Measurements from ENCODE around the gene CA11. TPM values are rescaled to one million over a fixed set of nuclear protein-coding genes. Genes with fewer than 3 reads are reported as not detected.

Gene CA11
- total and polyA plus RNA-seq, 2 of the 8 experiments (the other 6 are each of a cell fraction or from before 2014, with no cell fraction given): 51.7 to 71.4 TPM

DNA sequence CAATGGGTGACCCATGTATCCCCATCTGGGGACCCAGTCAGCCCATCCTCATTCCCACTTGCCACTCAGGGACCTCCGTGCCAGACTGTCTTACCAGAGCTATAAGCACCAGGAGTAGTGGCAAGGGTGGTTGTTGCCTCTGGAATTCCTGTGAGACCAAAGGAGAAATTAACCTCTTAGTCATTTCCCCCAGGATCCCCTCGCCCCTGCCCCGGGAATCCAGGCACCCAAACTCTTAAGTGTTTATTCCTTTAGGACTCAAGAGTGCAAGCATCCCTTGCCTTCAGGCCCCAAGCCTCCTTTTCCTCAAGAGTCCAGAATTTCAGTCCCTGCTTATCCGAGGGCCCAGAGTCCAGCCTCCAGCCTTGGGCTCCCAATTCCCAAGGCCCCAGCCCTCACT lies 17.7 kb upstream of the CA11 start:
- Histone ChIP-seq H3K4me1 (replicated peaks in 1 of 4; ENCODE audit: control insufficient read depth in 3 of 4, insufficient read depth in 4 of 4, low read length in 3 of 4) (0 out of 7 replicates have a peak, but pooled peaks cover 0 to 3% (median 0%) of the 10 kb centered on the region in 4 experiments), H4K20me1 (replicated peaks in 1 of 2; ENCODE audit: control insufficient read depth in 1 of 2, insufficient read depth in 2 of 2, low read length in 2 of 2) (no peaks in the 10 kb centered on the region), H3K79me1 (ENCODE audit: low read depth, low read length) (no peaks in the 10 kb centered on the region), H3K56ac (replicated peaks; ENCODE audit: insufficient read length, low read depth, low read length) (no peak overlapping the region), H3K23ac (ENCODE audit: insufficient read length) (no peak overlapping the region), H3K9ac (replicated peaks in 1 of 4; ENCODE audit: extremely low read depth in 1 of 4, low read depth in 3 of 4, low read length in 3 of 4) (no peak overlapping the region), H4K91ac (replicated peaks; ENCODE audit: insufficient read length, low read length) (no peak overlapping the region), H3K27ac (ENCODE audit: low read depth, low read length) (no peak overlapping the region), H3K27me3 (replicated peaks in 1 of 4; ENCODE audit: control insufficient read depth in 3 of 4, extremely low read depth in 1 of 4, insufficient read depth in 3 of 4, low read length in 3 of 4) (no peaks in the 10 kb centered on the region; a peak in 1 of 7 replicates), H4K5ac (ENCODE audit: insufficient read length, low read depth, low read length) (no peak overlapping the region), H3K36me3 (ENCODE audit: control insufficient read depth in 2 of 4, insufficient read depth in 4 of 4, low read length in 3 of 4) (no peaks in the 10 kb centered on the region), H3K4me2 (ENCODE audit: insufficient read depth in 1 of 2, low read depth in 2 of 2, low read length in 2 of 2) (no peak overlapping the region), H2AK5ac (ENCODE audit: low read depth, low read length) (no peak overlapping the region), H3K4me3 (ENCODE audit: extremely low read depth in 1 of 4, insufficient read depth in 2 of 4, low read depth in 3 of 4, low read length in 4 of 4) (no peak overlapping the region), H2AFZ (ENCODE audit: low read length) (no peak overlapping the region), H2BK12ac (ENCODE audit: low read depth, low read length) (no peak overlapping the region), H3K4ac (replicated peaks; ENCODE audit: insufficient read length, low read depth, low read length) (no peak overlapping the region), H2BK20ac (ENCODE audit: low read length) (no peak overlapping the region), H3K14ac (ENCODE audit: insufficient read length) (no peak overlapping the region), H3K18ac (ENCODE audit: extremely low read depth, low read length) (no peak overlapping the region), H3K23me2 (ENCODE audit: low read depth, low read length) (peaks cover under 1% of the 10 kb centered on the region; the same call in 1 of the 2 replicates), H2BK120ac (replicated peaks; ENCODE audit: low read depth, low read length) (no peak overlapping the region), H2BK5ac (ENCODE audit: low read depth, low read length) (no peak overlapping the region), H3K79me2 (ENCODE audit: control insufficient read depth in 1 of 2, insufficient read depth in 2 of 2, low read length in 2 of 2) (no peaks in the 10 kb centered on the region; a peak in 1 of 4 replicates), H4K8ac (ENCODE audit: extremely low read depth, insufficient read depth, low read length) (no peak overlapping the region), H2BK15ac (ENCODE audit: low read length) (no peak overlapping the region), H3K9me3 (ENCODE audit: insufficient read depth in 2 of 2, low read depth in 1 of 2, low read length in 1 of 2) (no peaks in the 10 kb centered on the region; a peak in 2 of 4 replicates)
- ChIA-PET POLR2A (ENCODE audit: partially characterized antibody) (interaction anchor here (1.6 to 2.2 kb wide), 3 partner anchors 11 to 49 kb away, joined by 4 to 5 read pairs (median 4); partner anchors contain the start of gene FAM83E), CTCF (ENCODE audit: partially characterized antibody) (interaction anchor here (0.8 to 5.4 kb wide), 5 partner anchors 8 to 324 kb away, joined by 3 to 32 read pairs (median 3); no protein-coding TSS in a partner anchor)
- DNase-seq (ENCODE audit: low read depth in 1 of 2, low spot score in 2 of 2) (no peak), FAIRE-seq (no peak)
- 90% methylated on average over 4 of the region's 4 CpGs; no CpG with 5 or more reads in 1 of the 2 experiments for WGBS, 2 experiments (ENCODE audit: extremely low coverage in 1 of 2, insufficient coverage in 1 of 2, insufficient read length in 1 of 2, insufficient replicate concordance in 2 of 2, low coverage in 1 of 2, low lambda C conversion rate in 2 of 2, missing lambda C conversion rate in 1 of 2)
- TF ChIP-seq POLR2A (IDR thresholded peaks at IDR 0.05; ENCODE audit: control extremely low read depth in 1 of 2, low read depth in 2 of 2, low read length in 2 of 2) (no peak), BCL11A (IDR thresholded peaks at IDR 0.05; ENCODE audit: low read depth in 2 of 2, low read length in 2 of 2) (no peak), MAX (IDR thresholded peaks at IDR 0.05) (no peak), ZNF274 (IDR thresholded peaks at IDR 0.05; ENCODE audit: borderline replicate concordance, extremely low read depth, low read length) (no peak), RXRA (IDR thresholded peaks at IDR 0.05; ENCODE audit: insufficient read depth, low read depth, low read length) (no peak), CHD2 (IDR thresholded peaks at IDR 0.05; ENCODE audit: low read length) (no peak)

Measured in H1 (cell line).